Chondrocyte (in vitro differentiated cells): Measurements from ENCODE around the gene TFF2. TPM values are rescaled to one million over a fixed set of nuclear protein-coding genes. Genes with fewer than 3 reads are reported as not detected.

Experiments
- DNase-seq: peaks from one replicate; pipeline ENCODE4 v3.0.0; 2021; ENCODE audit warnings: mixed read lengths, low spot score
- H3K27ac Mint-ChIP-seq: one replicate; pipeline ENCODE4 v1.8.0; 2021; ENCODE audit warnings: mild to moderate bottlenecking, moderate library complexity, mixed read lengths; ENCODE audit not compliant: unreplicated experiment
- H3K27me3 Mint-ChIP-seq: 2 replicates; pipeline ENCODE4 v1.8.0; 2021; ENCODE audit warnings: low read depth, mixed read lengths
- H3K36me3 Mint-ChIP-seq: 2 replicates; pipeline ENCODE4 v1.8.0; 2021; ENCODE audit warnings: low read depth, mixed read lengths
- H3K4me1 Mint-ChIP-seq: 2 replicates; pipeline ENCODE4 v1.8.0; 2021; ENCODE audit warnings: low read depth, mild to moderate bottlenecking, mixed read lengths
- H3K4me3 Mint-ChIP-seq: one replicate; pipeline ENCODE4 v1.8.0; 2021; ENCODE audit warnings: mild to moderate bottlenecking, moderate library complexity, mixed read lengths; ENCODE audit not compliant: unreplicated experiment
- H3K9me3 Mint-ChIP-seq: 2 replicates; pipeline ENCODE4 v1.8.0; 2021; ENCODE audit warnings: low read depth, mixed read lengths
- total RNA-seq: library from RNA; stranded (reverse); gene quantifications from 3 replicates; pipeline ENCODE4 v1.2.1, GENCODE V29; 2021
- TF ChIP-seq, protein P1 (sequence below): fragments of 200-600 bp; sonication (generic); IDR thresholded peaks from 2 replicates; pipeline ENCODE4 v1.5.0; 2021; ENCODE audit warnings: antibody characterized with exemption, mild to moderate bottlenecking, moderate library complexity

TFF2 gene
- total RNA-seq, 1 donor from 2014 or later = not detected

GRCh38 chr21:42377951-42378340, 27.2 kb upstream of the TFF2 start:
- Mint-ChIP-seq H3K9me3 (peaks cover 12% of the 10 kb centered on the region), H3K36me3 (no peaks in the 10 kb centered on the region), H3K4me3 (no peak overlapping the region), H3K4me1 (no peaks in the 10 kb centered on the region), H3K27me3 (peaks cover 23% of the 10 kb centered on the region), H3K27ac (no peak overlapping the region)
- TF ChIP-seq, protein P1, sequence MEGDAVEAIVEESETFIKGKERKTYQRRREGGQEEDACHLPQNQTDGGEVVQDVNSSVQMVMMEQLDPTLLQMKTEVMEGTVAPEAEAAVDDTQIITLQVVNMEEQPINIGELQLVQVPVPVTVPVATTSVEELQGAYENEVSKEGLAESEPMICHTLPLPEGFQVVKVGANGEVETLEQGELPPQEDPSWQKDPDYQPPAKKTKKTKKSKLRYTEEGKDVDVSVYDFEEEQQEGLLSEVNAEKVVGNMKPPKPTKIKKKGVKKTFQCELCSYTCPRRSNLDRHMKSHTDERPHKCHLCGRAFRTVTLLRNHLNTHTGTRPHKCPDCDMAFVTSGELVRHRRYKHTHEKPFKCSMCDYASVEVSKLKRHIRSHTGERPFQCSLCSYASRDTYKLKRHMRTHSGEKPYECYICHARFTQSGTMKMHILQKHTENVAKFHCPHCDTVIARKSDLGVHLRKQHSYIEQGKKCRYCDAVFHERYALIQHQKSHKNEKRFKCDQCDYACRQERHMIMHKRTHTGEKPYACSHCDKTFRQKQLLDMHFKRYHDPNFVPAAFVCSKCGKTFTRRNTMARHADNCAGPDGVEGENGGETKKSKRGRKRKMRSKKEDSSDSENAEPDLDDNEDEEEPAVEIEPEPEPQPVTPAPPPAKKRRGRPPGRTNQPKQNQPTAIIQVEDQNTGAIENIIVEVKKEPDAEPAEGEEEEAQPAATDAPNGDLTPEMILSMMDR = no peak
- peak; percentile 75 for DNase-seq

DNA sequence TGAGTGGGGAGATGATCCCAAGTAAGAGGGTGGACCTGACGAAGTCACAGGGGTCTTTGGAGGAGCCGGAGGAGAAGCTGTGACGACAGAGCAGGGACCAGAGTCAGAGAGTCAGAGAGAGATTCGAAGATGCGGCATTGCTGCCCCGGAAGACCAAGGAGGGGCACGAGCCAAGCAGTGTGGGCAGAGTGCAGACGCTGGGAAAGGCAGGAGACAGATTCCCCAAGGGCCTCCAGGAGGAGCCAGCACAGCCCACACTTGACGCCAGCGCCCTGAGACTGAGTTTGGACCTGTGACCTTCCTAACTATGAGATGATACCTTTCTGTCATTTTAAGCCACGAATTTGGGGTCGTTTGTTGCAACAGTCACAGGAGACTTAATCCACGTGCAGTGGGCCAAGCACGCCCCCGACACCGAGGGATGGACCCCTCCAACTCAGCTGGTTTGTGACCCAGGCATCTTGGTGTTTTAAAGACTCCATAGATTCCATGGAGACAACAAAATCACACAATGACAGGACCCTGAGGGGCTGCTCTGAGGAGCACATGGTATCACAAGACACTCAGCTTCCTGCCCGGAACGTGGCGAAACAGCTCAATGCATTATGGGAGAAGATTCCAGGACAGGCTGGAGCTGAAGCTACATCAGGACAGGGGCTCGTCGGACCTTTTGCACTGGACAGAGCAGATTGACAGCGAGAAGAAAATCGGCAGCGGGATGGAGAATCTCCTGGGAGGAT, 26.6 kb upstream of the TFF2 start:
- Mint-ChIP-seq H3K36me3 (no peaks in the 10 kb centered on the region), H3K27me3 (peaks cover 23% of the 10 kb centered on the region), H3K4me1 (no peaks in the 10 kb centered on the region), H3K9me3 (peaks cover 10% of the 10 kb centered on the region), H3K4me3 (no peak overlapping the region), H3K27ac (no peak overlapping the region)
- DNase-seq = peak; percentile 57
- TF ChIP-seq, protein P1 = no peak

- Mint-ChIP-seq H3K4me3 (no peak overlapping the region), H3K9me3 (peaks cover under 1% of the 10 kb centered on the region), H3K36me3 (no peaks in the 10 kb centered on the region), H3K4me1 (no peaks in the 10 kb centered on the region), H3K27me3 (peaks cover 19% of the 10 kb centered on the region), H3K27ac (no peak overlapping the region)
- TF ChIP-seq, protein P1 = no peak
- peak; percentile 82 for DNase-seq
Observed at GRCh38 chr21:42376338-42376982, 25.7 kb upstream of the TFF2 start.

GRCh38 chr21:42375966-42376337, 25.2 kb upstream of the TFF2 start:
- Mint-ChIP-seq H3K9me3 (no peaks in the 10 kb centered on the region), H3K4me3 (no peak overlapping the region), H3K36me3 (no peaks in the 10 kb centered on the region), H3K4me1 (no peaks in the 10 kb centered on the region), H3K27me3 (peaks cover 22% of the 10 kb centered on the region), H3K27ac (no peak overlapping the region)
- TF ChIP-seq, protein P1 = no peak
- peak; percentile 60 for DNase-seq

GRCh38 chr21:42375506-42375905, 24.7 kb upstream of the TFF2 start:
- peaks cover 26% of the 10 kb centered on the region for H3K27me3 Mint-ChIP-seq
- H3K36me3 Mint-ChIP-seq = no peaks in the 10 kb centered on the region
- no peaks in the 10 kb centered on the region for H3K4me1 Mint-ChIP-seq
- H3K27ac Mint-ChIP-seq = no peak overlapping the region
- H3K4me3 Mint-ChIP-seq = no peak overlapping the region
- DNase-seq = peak; percentile 79
- H3K9me3 Mint-ChIP-seq = no peaks in the 10 kb centered on the region
- TF ChIP-seq, protein P1 = no peak
